T-cell (primary cell): Measurements from ENCODE around the gene PPM1A. TPM values are rescaled to one million over a fixed set of nuclear protein-coding genes. Genes with fewer than 3 reads are reported as not detected.
A peak's percentile ranks its signal among the peaks of the same experiment; 100 is the strongest.

ENCODE experiments used
- ATAC-seq, 4 experiments: fragments of 200-7000 bp in 3 of 4; fragments of 150-1000 bp in 1 of 4; cut with Tn5 transposase; replicated peaks in 1 of 4; 1 replicate in 3 of 4; 2 replicates in 1 of 4; pipeline ENCODE4 v1.10.0; 2021; ENCODE audit warnings: moderate library complexity in 3 of 4, mild to moderate bottlenecking in 2 of 4, moderate number of reproducible peaks in 1 of 4
- CTCF ChIA-PET, 2 donors: fragments of 300-600 bp; sonication (Branson Sonifier 250); formaldehyde crosslinking; loops; one replicate each; lab custom pipeline; 2022; ENCODE audit warnings: antibody characterized with exemption in 2 of 2; lab: Charles Lee
- POLR2A ChIA-PET, 2 donors: fragments of 300-600 bp; sonication (Branson Sonifier 250); formaldehyde crosslinking; loops; one replicate each; lab custom pipeline; 2022; ENCODE audit warnings: antibody characterized with exemption in 2 of 2; lab: Charles Lee
- DNase-seq, 35 experiments: peaks; one replicate each; pipeline versions ENCODE4 v3.0.0 to v3.0.0-alpha.2; 2013 to 2023
- H3K27ac ChIP-seq: one replicate; pipeline ENCODE4 v1.5.1; 2013; ENCODE audit warnings: low read length
- H3K27me3 ChIP-seq, 2 experiments: replicated peaks in 1 of 2; 1 replicate in 1 of 2; 2 replicates in 1 of 2; pipeline versions ENCODE4 v1.6.1 to v1.7.0; 2013; ENCODE audit warnings: low read length in 1 of 2, mixed read lengths in 1 of 2; ENCODE audit not compliant: control insufficient read depth in 2 of 2, insufficient read depth in 2 of 2; ENCODE audit errors: extremely low read depth in 1 of 2
- H3K36me3 ChIP-seq, 2 donors: 1 replicate in 1 of 2; 2 replicates in 1 of 2; pipeline versions ENCODE4 v1.6.1 to v1.7.0; 2013; ENCODE audit warnings: low read length in 1 of 2; ENCODE audit not compliant: control insufficient read depth in 2 of 2, insufficient read depth in 1 of 2; ENCODE audit errors: extremely low read depth in 1 of 2
- H3K4me1 ChIP-seq, 2 experiments: 1 replicate in 1 of 2; 2 replicates in 1 of 2; pipeline versions ENCODE4 v1.6.1 to v1.7.0; 2013; ENCODE audit warnings: low read length in 2 of 2, mixed read lengths in 1 of 2; ENCODE audit not compliant: insufficient read depth in 2 of 2, control insufficient read depth in 1 of 2; ENCODE audit errors: extremely low read depth in 1 of 2
- H3K4me3 ChIP-seq, 2 donors: 1 replicate in 1 of 2; 2 replicates in 1 of 2; pipeline versions ENCODE4 v1.5.1 to v1.7.0; 2013; ENCODE audit warnings: mild to moderate bottlenecking in 2 of 2, low read length in 1 of 2, moderate library complexity in 1 of 2; ENCODE audit not compliant: control insufficient read depth in 1 of 2; ENCODE audit errors: extremely low read depth in 1 of 2
- H3K9me3 ChIP-seq: 2 replicates; pipeline ENCODE4 v1.7.0; 2013
- H3K27ac Mint-ChIP-seq, 2 donors: one replicate each; pipeline ENCODE4 v1.8.0; 2020 to 2021; ENCODE audit warnings: mild to moderate bottlenecking in 2 of 2, mixed read lengths in 2 of 2
- H3K27me3 Mint-ChIP-seq, 2 donors: one replicate each; pipeline ENCODE4 v1.8.0; 2021 to 2022; ENCODE audit warnings: mixed read lengths in 2 of 2
- H3K36me3 Mint-ChIP-seq: one replicate; pipeline ENCODE4 v1.8.0; 2021; ENCODE audit warnings: mixed read lengths
- H3K4me1 Mint-ChIP-seq, 3 donors: one replicate each; pipeline ENCODE4 v1.8.0; 2020 to 2022; ENCODE audit warnings: mixed read lengths in 3 of 3, mild to moderate bottlenecking in 1 of 3
- H3K4me3 Mint-ChIP-seq, 3 donors: one replicate each; pipeline ENCODE4 v1.8.0; 2020 to 2022; ENCODE audit warnings: mild to moderate bottlenecking in 3 of 3, mixed read lengths in 3 of 3, moderate library complexity in 3 of 3
- H3K9me3 Mint-ChIP-seq, 3 donors: one replicate each; pipeline ENCODE4 v1.8.0; 2020 to 2022; ENCODE audit warnings: mixed read lengths in 3 of 3
- WGBS: methylation state at CpG from one replicate; pipeline ENCODE4 v1.1.5; 2013; ENCODE audit warnings: missing lambda C conversion rate; ENCODE audit not compliant: insufficient coverage; 5-methylcytosine and 5-hydroxymethylcytosine counted together
- total RNA-seq, 35 experiments: library from RNA in 6 of 35; stranded (reverse) in 6 of 35; fragments of 120-200 nt in 1 of 35; gene quantifications; one replicate each; pipeline versions ENCODE4 v1.2.1 to v1.2.4 and lab custom pipeline; 2013 to 2026

PPM1A gene
- total RNA-seq, 5 donors from 2014 or later (not counting 1 experiment from before 2014, with no cell fraction given): 42.8 to 71.6 (median 46.1) TPM

- no peak overlapping the region for H3K4me3 ChIP-seq
- H3K9me3 ChIP-seq: no peaks in the 10 kb centered on the region
- Mint-ChIP-seq H3K4me3 (no peak overlapping the region), H3K4me1 (no peaks in the 10 kb centered on the region), H3K27me3 (no peaks in the 10 kb centered on the region), H3K9me3 (peaks cover 0 to 9% (median 0%) of the 10 kb centered on the region in 3 donors), H3K27ac (no peak overlapping the region), H3K36me3 (peaks cover 9% of the 10 kb centered on the region)
- H3K27me3 ChIP-seq: no peaks in the 10 kb centered on the region
- no peaks in the 10 kb centered on the region for H3K36me3 ChIP-seq
- ChIA-PET POLR2A (no interaction called here), CTCF (interaction anchor here in 1 of 2 donors (0.6 kb wide), 1 partner anchor 796 kb away, joined by 4 read pairs; no protein-coding TSS in a partner anchor)
- ATAC-seq (no peak), DNase-seq (no peak)
- H3K4me1 ChIP-seq: no peaks in the 10 kb centered on the region
- WGBS: 81% methylated on average over 2 of the region's 5 CpGs
- no peak overlapping the region for H3K27ac ChIP-seq
Measured at GRCh38 chr14:60301685-60302084, 52.7 kb downstream of the PPM1A start.

GRCh38 chr14:60302663-60303062 lies 53.6 kb downstream of the PPM1A start:
- no peaks in the 10 kb centered on the region for H3K4me1 Mint-ChIP-seq
- H3K27me3 Mint-ChIP-seq: no peaks in the 10 kb centered on the region
- H3K4me3 Mint-ChIP-seq: no peak overlapping the region
- H3K27ac ChIP-seq: no peak overlapping the region
- H3K9me3 Mint-ChIP-seq: peaks cover 0 to 9% (median 0%) of the 10 kb centered on the region in 3 donors
- DNase-seq (no peak), ATAC-seq (no peak)
- H3K9me3 ChIP-seq: no peaks in the 10 kb centered on the region
- H3K36me3 ChIP-seq: no peaks in the 10 kb centered on the region
- ChIA-PET POLR2A (no interaction called here), CTCF (interaction anchor here (0.6 to 0.9 kb wide), 3 partner anchors 36 to 815 kb away, joined by 3 to 5 read pairs (median 3); no protein-coding TSS in a partner anchor)
- H3K27ac Mint-ChIP-seq: no peak overlapping the region
- no CpG with 5 or more reads among the region's 1 CpG for WGBS
- no peaks in the 10 kb centered on the region for H3K27me3 ChIP-seq
- no peaks in the 10 kb centered on the region for H3K4me1 ChIP-seq
- no peak overlapping the region for H3K4me3 ChIP-seq
- H3K36me3 Mint-ChIP-seq: peaks cover 4% of the 10 kb centered on the region

- DNase-seq: no peak
- Mint-ChIP-seq H3K36me3 (peaks cover 7% of the 10 kb centered on the region), H3K9me3 (peaks cover 0 to 9% (median 0%) of the 10 kb centered on the region in 3 donors), H3K4me3 (no peak overlapping the region), H3K4me1 (no peaks in the 10 kb centered on the region), H3K27ac (no peak overlapping the region), H3K27me3 (no peaks in the 10 kb centered on the region)
- H3K4me3 ChIP-seq: no peak overlapping the region
- WGBS: 87% methylated on average over 5 of the region's 7 CpGs
- H3K9me3 ChIP-seq: no peaks in the 10 kb centered on the region
- no peak for ATAC-seq
- ChIA-PET CTCF (no interaction called here), POLR2A (no interaction called here)
- no peaks in the 10 kb centered on the region for H3K36me3 ChIP-seq
- no peak overlapping the region for H3K27ac ChIP-seq
- no peaks in the 10 kb centered on the region for H3K4me1 ChIP-seq
- no peaks in the 10 kb centered on the region for H3K27me3 ChIP-seq
Measured at GRCh38 chr14:60303745-60304144, 54.7 kb downstream of the PPM1A start.

GRCh38 chr14:60304509-60304908 lies 55.5 kb downstream of the PPM1A start:
- ATAC-seq: no peak
- H3K4me3 Mint-ChIP-seq: no peak overlapping the region
- Histone ChIP-seq H3K9me3 (no peaks in the 10 kb centered on the region), H3K4me1 (no peaks in the 10 kb centered on the region), H3K27me3 (no peaks in the 10 kb centered on the region), H3K36me3 (no peaks in the 10 kb centered on the region), H3K27ac (no peak overlapping the region), H3K4me3 (no peak overlapping the region)
- no peaks in the 10 kb centered on the region for H3K4me1 Mint-ChIP-seq
- H3K27me3 Mint-ChIP-seq: no peaks in the 10 kb centered on the region
- peaks cover 7% of the 10 kb centered on the region for H3K36me3 Mint-ChIP-seq
- H3K27ac Mint-ChIP-seq: no peak overlapping the region
- WGBS: 94% methylated on average over 2 of the region's 7 CpGs
- ChIA-PET POLR2A (interaction anchor here in 1 of 2 donors (0.7 kb wide), 1 partner anchor 1317 kb away, joined by 3 read pairs; no protein-coding TSS in a partner anchor), CTCF (no interaction called here)
- DNase-seq: no peak
- peaks cover 0 to 9% (median 0%) of the 10 kb centered on the region in 3 donors for H3K9me3 Mint-ChIP-seq

GRCh38 chr14:60309867-60310552 lies 61.0 kb downstream of the PPM1A start:
- no peak overlapping the region for H3K27ac ChIP-seq
- no peaks in the 10 kb centered on the region for H3K4me1 ChIP-seq
- no peaks in the 10 kb centered on the region for H3K4me1 Mint-ChIP-seq
- POLR2A ChIA-PET: interaction anchor here (0.6 to 0.7 kb wide), 2 partner anchors 958 to 1242 kb away, joined by 3 read pairs; no protein-coding TSS in a partner anchor
- H3K27me3 Mint-ChIP-seq: peaks cover 7 to 14% of the 10 kb centered on the region in 2 donors
- no CpG with 5 or more reads among the region's 3 CpGs for WGBS
- CTCF ChIA-PET: interaction anchor here in 1 of 2 donors (0.7 to 1.0 kb wide), 2 partner anchors 40 to 44 kb away, joined by 3 to 5 read pairs; no protein-coding TSS in a partner anchor
- DNase-seq (no peak), ATAC-seq (no peak)
- H3K9me3 Mint-ChIP-seq: peaks cover 0 to 9% (median 0%) of the 10 kb centered on the region in 3 donors
- no peak overlapping the region for H3K4me3 Mint-ChIP-seq
- H3K27ac Mint-ChIP-seq: no peak overlapping the region
- H3K27me3 ChIP-seq: no peaks in the 10 kb centered on the region
- H3K36me3 Mint-ChIP-seq: peaks cover 7% of the 10 kb centered on the region
- H3K9me3 ChIP-seq: no peaks in the 10 kb centered on the region
- H3K4me3 ChIP-seq: no peak overlapping the region
- no peaks in the 10 kb centered on the region for H3K36me3 ChIP-seq

GRCh38 chr14:60311417-60311816 lies 62.4 kb downstream of the PPM1A start:
- peak in 1 of 4 experiments; percentile 35 for ATAC-seq

More at GRCh38 chr14:60311417-60311816, 62.4 kb downstream of the PPM1A start:
- peaks cover 3% of the 10 kb centered on the region for H3K36me3 Mint-ChIP-seq
- H3K27me3 ChIP-seq: peaks cover 0 to 3% of the 10 kb centered on the region in 2 experiments
- POLR2A ChIA-PET: no interaction called here
- H3K27me3 Mint-ChIP-seq: peaks cover 9 to 19% of the 10 kb centered on the region in 2 donors
- H3K9me3 ChIP-seq: no peaks in the 10 kb centered on the region
- CTCF ChIA-PET: no interaction called here
- no peaks in the 10 kb centered on the region for H3K4me1 ChIP-seq
- peaks cover 0 to under 1% (median 0%) of the 10 kb centered on the region in 3 donors for H3K9me3 Mint-ChIP-seq
- H3K4me3 Mint-ChIP-seq: no peak overlapping the region
- no CpG with 5 or more reads among the region's 4 CpGs for WGBS
- H3K36me3 ChIP-seq: no peaks in the 10 kb centered on the region
- no peak for DNase-seq
- no peak overlapping the region for H3K27ac Mint-ChIP-seq
- no peaks in the 10 kb centered on the region for H3K4me1 Mint-ChIP-seq
- no peak overlapping the region for H3K27ac ChIP-seq
- H3K4me3 ChIP-seq: no peak overlapping the region
